HepG2 (cell line): Measurements from ENCODE around the gene RASSF10.

Experiments used
- BRCA1 ChIP-seq: sonication (generic); formaldehyde crosslinking; IDR thresholded peaks from 2 replicates; pipeline ENCODE4 v1.4.0; 2020; ENCODE audit warnings: missing genetic modification reagents
- HMG20A ChIP-seq: IDR thresholded peaks from 2 replicates; pipeline ENCODE4 v1.6.1; 2016; ENCODE audit warnings: borderline replicate concordance
- JDP2 ChIP-seq: sonication (generic); formaldehyde crosslinking; IDR thresholded peaks from 2 replicates; pipeline ENCODE4 v1.8.1; 2022; ENCODE audit warnings: missing genetic modification reagents, borderline replicate concordance
- ZNF274 ChIP-seq: sonication (generic); formaldehyde crosslinking; IDR thresholded peaks from 2 replicates; pipeline ENCODE4 v1.5.1; 2020; ENCODE audit warnings: mild to moderate bottlenecking, missing genetic modification reagents

GRCh38 chr11:13009476-13009920 lies 382 bp downstream of the RASSF10 start:
- TF ChIP-seq HMG20A (CRISPR knock-in tag): no peak
- TF ChIP-seq BRCA1 (CRISPR knock-in tag): no peak
- TF ChIP-seq JDP2: no peak
- no peak for TF ChIP-seq ZNF274 (CRISPR knock-in tag)
